Measurements from ENCODE around the gene RBM47. TPM values are rescaled to one million over a fixed set of nuclear protein-coding genes. Genes with fewer than 3 reads are reported as not detected.

Gene RBM47
- total RNA-seq, 1 experiment from 2014 or later, result 70.3 TPM

DNA sequence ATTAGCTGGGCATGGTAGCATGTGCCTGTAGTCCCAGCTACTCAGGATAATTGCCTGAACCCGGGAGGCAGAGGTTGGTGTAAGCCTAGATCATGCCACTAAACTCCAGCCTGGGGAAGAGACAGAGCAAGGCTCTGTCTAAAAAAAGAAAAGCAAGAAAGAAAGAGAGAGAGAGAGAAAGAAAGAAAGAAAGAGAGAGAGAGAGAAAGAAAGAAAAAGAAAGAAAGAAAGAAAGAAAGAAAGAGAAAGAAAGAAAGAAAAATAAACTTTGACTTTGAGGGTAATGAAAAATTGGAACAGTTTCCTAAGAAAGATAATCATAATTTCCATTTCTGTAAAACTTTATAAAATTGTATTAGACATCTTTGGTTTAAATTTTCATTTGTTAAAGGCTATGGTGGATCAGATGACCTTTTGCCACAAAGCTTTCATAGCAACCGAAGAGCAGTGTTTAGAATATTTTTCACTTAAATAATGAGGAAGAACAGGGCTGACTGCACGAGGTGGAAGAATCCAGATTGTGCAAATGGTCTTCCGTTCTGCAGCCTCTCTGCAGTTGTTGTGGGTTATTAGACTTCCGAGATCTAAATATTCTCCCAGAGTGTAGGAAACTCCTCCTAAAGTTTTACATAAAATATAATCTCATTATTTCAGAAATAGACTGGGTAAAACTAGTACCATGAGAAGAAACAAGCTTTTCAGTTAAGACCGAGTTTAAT lies 55.9 kb downstream of the RBM47 start:
- H4K5ac ChIP-seq (ENCODE audit: insufficient read length, low read depth, low read length), result no peak overlapping the region
- H4K91ac ChIP-seq (ENCODE audit: insufficient read length, low read depth, low read length), result no peak overlapping the region
- no peak overlapping the region for H3K9ac ChIP-seq (ENCODE audit: extremely low read depth, insufficient read length, low read length)
- Mint-ChIP-seq H3K4me1 (peaks cover 17 to 18% of the 10 kb centered on the region in 2 experiments), H3K27ac (peak overlapping the region in 1 of 3 experiments; percentile 71; a peak in 2 of 7 replicates), H3K36me3 (ENCODE audit: insufficient read depth in 1 of 3, low read depth in 3 of 3) (peaks cover 12 to 16% (median 16%) of the 10 kb centered on the region in 3 experiments), H3K4me3 (no peak overlapping the region), H3K9me3 (peaks cover 6 to 7% of the 10 kb centered on the region in 2 experiments; a peak in 3 of 5 replicates), H3K27me3 (ENCODE audit: low read depth) (no peaks in the 10 kb centered on the region)
- H3K4me1 ChIP-seq (ENCODE audit: insufficient read depth, low read length), result no peaks in the 10 kb centered on the region
- no peak overlapping the region for H2BK20ac ChIP-seq (ENCODE audit: low read depth, low read length, poor library complexity, severe bottlenecking)
- H3K14ac ChIP-seq (ENCODE audit: insufficient read depth, low read length), result no peak overlapping the region
- TF ChIP-seq, protein P1, sequence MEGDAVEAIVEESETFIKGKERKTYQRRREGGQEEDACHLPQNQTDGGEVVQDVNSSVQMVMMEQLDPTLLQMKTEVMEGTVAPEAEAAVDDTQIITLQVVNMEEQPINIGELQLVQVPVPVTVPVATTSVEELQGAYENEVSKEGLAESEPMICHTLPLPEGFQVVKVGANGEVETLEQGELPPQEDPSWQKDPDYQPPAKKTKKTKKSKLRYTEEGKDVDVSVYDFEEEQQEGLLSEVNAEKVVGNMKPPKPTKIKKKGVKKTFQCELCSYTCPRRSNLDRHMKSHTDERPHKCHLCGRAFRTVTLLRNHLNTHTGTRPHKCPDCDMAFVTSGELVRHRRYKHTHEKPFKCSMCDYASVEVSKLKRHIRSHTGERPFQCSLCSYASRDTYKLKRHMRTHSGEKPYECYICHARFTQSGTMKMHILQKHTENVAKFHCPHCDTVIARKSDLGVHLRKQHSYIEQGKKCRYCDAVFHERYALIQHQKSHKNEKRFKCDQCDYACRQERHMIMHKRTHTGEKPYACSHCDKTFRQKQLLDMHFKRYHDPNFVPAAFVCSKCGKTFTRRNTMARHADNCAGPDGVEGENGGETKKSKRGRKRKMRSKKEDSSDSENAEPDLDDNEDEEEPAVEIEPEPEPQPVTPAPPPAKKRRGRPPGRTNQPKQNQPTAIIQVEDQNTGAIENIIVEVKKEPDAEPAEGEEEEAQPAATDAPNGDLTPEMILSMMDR (conservative IDR thresholded peaks at IDR 0.05), result no peak
- H3K23ac ChIP-seq (ENCODE audit: insufficient read length, low read depth, low read length), result no peak overlapping the region
- no peak overlapping the region for H2BK5ac ChIP-seq (ENCODE audit: insufficient read length, low read length)
- no peak overlapping the region for H4K8ac ChIP-seq (replicated peaks; ENCODE audit: insufficient read length, low read depth, low read length)
- no peaks in the 10 kb centered on the region for H3K23me2 ChIP-seq (ENCODE audit: insufficient read length, low read depth, low read length, poor library complexity, severe bottlenecking)
- no peak overlapping the region for H2BK12ac ChIP-seq (ENCODE audit: insufficient read length, low read depth, low read length)
- H2AFZ ChIP-seq (ENCODE audit: low read length), result no peak overlapping the region
- no peak overlapping the region for H3K4ac ChIP-seq (ENCODE audit: low read depth, low read length)
- H3K79me1 ChIP-seq (ENCODE audit: insufficient read depth, low read depth, low read length, poor library complexity, severe bottlenecking), result peaks cover 12% of the 10 kb centered on the region
- no peaks in the 10 kb centered on the region for H3K27me3 ChIP-seq (ENCODE audit: insufficient read depth, low read length)
- no peak overlapping the region for H3K27ac ChIP-seq (ENCODE audit: insufficient read length, low read depth, low read length)
- H4K20me1 ChIP-seq (ENCODE audit: control insufficient read depth, insufficient read depth, insufficient read length), result no peaks in the 10 kb centered on the region
- H3K9me3 ChIP-seq (ENCODE audit: control insufficient read depth, low read depth, low read length), result no peaks in the 10 kb centered on the region
- H3K18ac ChIP-seq (ENCODE audit: insufficient read length, low read depth, low read length), result no peak overlapping the region
- no peak overlapping the region for H3K56ac ChIP-seq (ENCODE audit: insufficient read length, low read depth, low read length)
- peaks cover 14% of the 10 kb centered on the region; the same call in 1 of the 2 replicates for H3K79me2 ChIP-seq (ENCODE audit: insufficient read depth, low read length)
- DNase-seq, result no peak
- no peak overlapping the region for H2BK120ac ChIP-seq (ENCODE audit: low read depth, low read length, poor library complexity, severe bottlenecking)
- no peak overlapping the region for H3K4me2 ChIP-seq (ENCODE audit: insufficient read depth, insufficient read length, low read length)
- no peak overlapping the region for H2BK15ac ChIP-seq (ENCODE audit: low read depth, low read length)
- no peak overlapping the region for H3T11ph ChIP-seq (ENCODE audit: low read length)
- no CpG with 5 or more reads among the region's 6 CpGs for WGBS (ENCODE audit: extremely low coverage, insufficient read length, low lambda C conversion rate)
- H2AK5ac ChIP-seq (ENCODE audit: insufficient read length, low read length), result no peak overlapping the region

Measured in H9 (cell line).